ENCODE measurements around the gene ECHDC3. TPM values are rescaled to one million over a fixed set of nuclear protein-coding genes. Genes with fewer than 3 reads are reported as not detected.

ECHDC3 gene
- total and polyA plus RNA-seq, 10 of the 15 experiments (the other 5 are each of a cell fraction or from before 2014, with no cell fraction given) = 0.16 to 10.0 (median 6.0) TPM

DNA sequence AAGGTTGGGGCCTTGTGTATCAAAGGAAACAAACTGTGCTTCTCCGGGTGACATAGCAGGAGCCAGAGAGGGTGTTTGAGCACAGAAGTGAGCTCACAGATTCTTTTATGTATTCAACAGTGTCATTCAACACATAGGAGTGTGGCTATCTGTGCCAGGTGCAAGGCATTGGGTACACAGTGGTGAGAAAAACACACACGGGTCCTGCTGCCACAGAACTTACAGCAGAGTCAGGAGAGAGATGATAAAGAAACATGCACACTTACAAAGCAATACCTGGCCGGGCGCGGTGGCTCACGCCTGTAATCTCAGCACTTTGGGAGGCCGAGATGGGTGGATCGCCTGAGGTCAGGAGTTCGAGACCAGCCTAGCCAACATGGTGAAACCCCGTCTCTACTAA is 16.3 kb upstream of the ECHDC3 start:
- no peaks in the 10 kb centered on the region for H3K4me1 ChIP-seq (ENCODE audit: control insufficient read depth, insufficient read depth, low read length)
- no peak overlapping the region for H3K4me2 ChIP-seq (ENCODE audit: control insufficient read depth, insufficient read depth)
- H3K27ac ChIP-seq (ENCODE audit: control insufficient read depth, insufficient read depth) = no peak overlapping the region
- H3K4me3 ChIP-seq = no peak overlapping the region
- TF ChIP-seq RCOR1 (conservative IDR thresholded peaks at IDR 0.05; ENCODE audit: low read depth, low read length) (no peak), CHD4 (IDR thresholded peaks at IDR 0.05) (no peak), IKZF1 (conservative IDR thresholded peaks at IDR 0.05) (no peak), CTCF (IDR thresholded peaks at IDR 0.05 in 2 of 3, conservative IDR thresholded peaks at IDR 0.05 in 1 of 3; ENCODE audit: control insufficient read depth in 2 of 3, extremely low read depth in 1 of 3, insufficient read depth in 1 of 3, low read depth in 3 of 3, low read length in 3 of 3) (no peak), CREM (IDR thresholded peaks at IDR 0.05; ENCODE audit: low read depth) (no peak)
- TF ChIP-seq, protein P1, sequence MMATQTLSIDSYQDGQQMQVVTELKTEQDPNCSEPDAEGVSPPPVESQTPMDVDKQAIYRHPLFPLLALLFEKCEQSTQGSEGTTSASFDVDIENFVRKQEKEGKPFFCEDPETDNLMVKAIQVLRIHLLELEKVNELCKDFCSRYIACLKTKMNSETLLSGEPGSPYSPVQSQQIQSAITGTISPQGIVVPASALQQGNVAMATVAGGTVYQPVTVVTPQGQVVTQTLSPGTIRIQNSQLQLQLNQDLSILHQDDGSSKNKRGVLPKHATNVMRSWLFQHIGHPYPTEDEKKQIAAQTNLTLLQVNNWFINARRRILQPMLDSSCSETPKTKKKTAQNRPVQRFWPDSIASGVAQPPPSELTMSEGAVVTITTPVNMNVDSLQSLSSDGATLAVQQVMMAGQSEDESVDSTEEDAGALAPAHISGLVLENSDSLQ (IDR thresholded peaks at IDR 0.05) = no peak
- 73% methylated on average over 10 of the region's 10 CpGs for WGBS (ENCODE audit: insufficient coverage, insufficient replicate concordance, low lambda C conversion rate, missing lambda C conversion rate)
- intact Hi-C loops (cut with micrococcal nuclease; ENCODE audit: unreplicated experiment) (loop anchor here (1.0 kb wide), 2 partner anchors 32 to 211 kb away; no protein-coding TSS in a partner anchor), in situ Hi-C loops (cut with MboI) (no loop called here)
- no peaks in the 10 kb centered on the region for H4K20me1 ChIP-seq (ENCODE audit: control insufficient read depth, insufficient read depth)
- no peak overlapping the region for H2AFZ ChIP-seq (ENCODE audit: control insufficient read depth, low read depth, low read length)
- H3K27me3 ChIP-seq (replicated peaks in 1 of 2; ENCODE audit: control insufficient read depth in 2 of 2, insufficient read depth in 2 of 2, low read length in 1 of 2) = no peaks in the 10 kb centered on the region; a peak in 1 of 4 replicates
- FAIRE-seq = no peak
- POLR2A ChIA-PET = no interaction called here
- SMC1A ChIA-PET (ENCODE audit: uncharacterized antibody, unreplicated experiment) = interaction anchor here (1.3 to 9.7 kb wide), 6 partner anchors 27 to 211 kb away, joined by 6 to 67 read pairs (median 10); no protein-coding TSS in a partner anchor
- no peak overlapping the region for H3K9ac ChIP-seq (ENCODE audit: control insufficient read depth, insufficient read depth, low read length)
- DNase-seq (ENCODE audit: low read depth, low spot score) = no peak
- ATAC-seq = no peak
- RAD21 ChIA-PET (ENCODE audit: unreplicated experiment) = interaction anchor here (1.2 to 4.9 kb wide), 9 partner anchors 27 to 301 kb away, joined by 3 to 45 read pairs (median 5); no protein-coding TSS in a partner anchor
- H3K79me2 ChIP-seq (ENCODE audit: control insufficient read depth, insufficient read depth, low read length) = no peaks in the 10 kb centered on the region
- H3K9me3 ChIP-seq (replicated peaks; ENCODE audit: control insufficient read depth, insufficient read depth, low read length) = peaks cover 5% of the 10 kb centered on the region; the same call in 2 of the 3 replicates
- no peaks in the 10 kb centered on the region for H3K36me3 ChIP-seq (ENCODE audit: control insufficient read depth in 2 of 2, insufficient read depth in 2 of 2, low read length in 1 of 2)
- BruUV-seq (replicated peaks) = no TSS peak
- CTCF ChIA-PET = interaction anchor here (0.8 to 11.9 kb wide), 8 partner anchors 27 to 211 kb away, joined by 3 to 100 read pairs (median 8); no protein-coding TSS in a partner anchor
